H1 (cell line): ENCODE measurements around the gene JOSD1. TPM values are rescaled to one million over a fixed set of nuclear protein-coding genes. Genes with fewer than 3 reads are reported as not detected.

Experiments
- CTCF ChIA-PET: fragments of 300-600 bp; sonication (Branson Sonifier 250); formaldehyde crosslinking; loops from one replicate; lab custom pipeline; 2021; ENCODE audit not compliant: partially characterized antibody; lab: Charles Lee
- POLR2A ChIA-PET: fragments of 300-600 bp; sonication (Branson Sonifier 250); formaldehyde crosslinking; loops from one replicate; lab custom pipeline; 2021; ENCODE audit warnings: inconsistent platforms; ENCODE audit not compliant: partially characterized antibody; lab: Charles Lee
- DNase-seq, 2 experiments: peaks; one replicate each; pipeline versions ENCODE4 v3.0.0 to v3.0.0-alpha.2; 2010 to 2022; ENCODE audit warnings: low spot score in 2 of 2, low read depth in 1 of 2, mixed read lengths in 1 of 2
- FAIRE-seq: peaks from 2 replicates; lab custom pipeline; 2011; peaks lifted over from hg19 to GRCh38; lab: Jason Lieb, UNC
- H2AFZ ChIP-seq: 2 replicates; pipeline ENCODE4 v1.8.1; 2012; ENCODE audit warnings: low read length, inconsistent platforms
- H2AK5ac ChIP-seq: 2 replicates; pipeline ENCODE4 v1.6.1; 2013; ENCODE audit warnings: low read depth, low read length
- H2BK120ac ChIP-seq: replicated peaks from 2 replicates; pipeline ENCODE3; 2013; ENCODE audit warnings: low read depth, low read length, inconsistent platforms
- H2BK12ac ChIP-seq: 2 replicates; pipeline ENCODE4 v1.6.1; 2013; ENCODE audit warnings: low read depth, low read length
- H2BK15ac ChIP-seq: 2 replicates; pipeline ENCODE4 v1.6.1; 2013; ENCODE audit warnings: low read length
- H2BK20ac ChIP-seq: 2 replicates; pipeline ENCODE4 v1.6.1; 2013; ENCODE audit warnings: low read length
- H2BK5ac ChIP-seq: 2 replicates; pipeline ENCODE4 v1.6.1; 2013; ENCODE audit warnings: low read depth, low read length
- H3K14ac ChIP-seq: 2 replicates; pipeline ENCODE4 v1.6.1; 2013; ENCODE audit warnings: inconsistent platforms; ENCODE audit not compliant: insufficient read length
- H3K18ac ChIP-seq: 2 replicates; pipeline ENCODE4 v1.6.1; 2013; ENCODE audit warnings: low read length; ENCODE audit errors: extremely low read depth
- H3K23ac ChIP-seq: 2 replicates; pipeline ENCODE4 v1.6.1; 2013; ENCODE audit warnings: inconsistent platforms; ENCODE audit not compliant: insufficient read length
- H3K23me2 ChIP-seq: 2 replicates; pipeline ENCODE4 v1.6.1; 2013; ENCODE audit warnings: low read depth, low read length
- H3K27ac ChIP-seq: 2 replicates; pipeline ENCODE4 v1.6.1; 2011; ENCODE audit warnings: low read depth, low read length, inconsistent platforms
- H3K27me3 ChIP-seq, 4 experiments: replicated peaks in 1 of 4; 1 replicate in 1 of 4; 2 replicates in 3 of 4; pipeline versions ENCODE4 v1.6.1 to v1.8.1; 2011 to 2013; ENCODE audit warnings: low read length in 3 of 4, mild to moderate bottlenecking in 3 of 4, inconsistent platforms in 2 of 4, mixed read lengths in 2 of 4, moderate library complexity in 1 of 4; ENCODE audit not compliant: control insufficient read depth in 3 of 4, insufficient read depth in 3 of 4; ENCODE audit errors: extremely low read depth in 1 of 4
- H3K36me3 ChIP-seq, 4 experiments: 2 replicates each; pipeline versions ENCODE4 v1.6.1 to v1.8.1; 2011 to 2013; ENCODE audit warnings: mild to moderate bottlenecking in 4 of 4, low read length in 3 of 4, moderate library complexity in 2 of 4, control low read depth in 1 of 4, inconsistent platforms in 1 of 4; ENCODE audit not compliant: insufficient read depth in 4 of 4, control insufficient read depth in 2 of 4
- H3K4ac ChIP-seq: replicated peaks from 2 replicates; pipeline ENCODE3; 2013; ENCODE audit warnings: low read length, low read depth, mixed read lengths, inconsistent platforms; ENCODE audit not compliant: insufficient read length
- H3K4me1 ChIP-seq, 4 experiments: replicated peaks in 1 of 4; 1 replicate in 1 of 4; 2 replicates in 3 of 4; pipeline versions ENCODE4 v1.6.1 to v1.8.1; 2011 to 2013; ENCODE audit warnings: low read length in 3 of 4, inconsistent platforms in 2 of 4, mixed read lengths in 1 of 4; ENCODE audit not compliant: insufficient read depth in 4 of 4, control insufficient read depth in 3 of 4
- H3K4me2 ChIP-seq, 2 experiments: 2 replicates each; pipeline versions ENCODE4 v1.6.1 to v1.8.1; 2011 to 2013; ENCODE audit warnings: low read depth in 2 of 2, low read length in 2 of 2, control low read depth in 1 of 2, inconsistent platforms in 1 of 2, mild to moderate bottlenecking in 1 of 2; ENCODE audit not compliant: insufficient read depth in 1 of 2
- H3K4me3 ChIP-seq, 4 experiments: fragments of 200-600, 300-600 bp in 1 of 4; sonication (generic), shearing (Covaris generic), sonication (Bioruptor Twin) in 1 of 4; 2 replicates each; pipeline versions ENCODE4 v1.5.1 to v1.8.1; 2011 to 2016; ENCODE audit warnings: low read length in 4 of 4, low read depth in 3 of 4, control low read depth in 2 of 4, inconsistent platforms in 2 of 4, mild to moderate bottlenecking in 2 of 4, mixed read lengths in 1 of 4, moderate library complexity in 1 of 4; ENCODE audit not compliant: insufficient read depth in 2 of 4; ENCODE audit errors: extremely low read depth in 1 of 4
- H3K56ac ChIP-seq: replicated peaks from 2 replicates; pipeline ENCODE3; 2013; ENCODE audit warnings: low read depth, mild to moderate bottlenecking, mixed read lengths, low read length, inconsistent platforms; ENCODE audit not compliant: insufficient read length
- H3K79me1 ChIP-seq: 2 replicates; pipeline ENCODE4 v1.6.1; 2013; ENCODE audit warnings: low read depth, low read length, control low read depth
- H3K79me2 ChIP-seq, 2 experiments: 2 replicates each; pipeline versions ENCODE4 v1.6.1 to v1.8.1; 2012 to 2013; ENCODE audit warnings: low read length in 2 of 2, mild to moderate bottlenecking in 2 of 2, inconsistent platforms in 1 of 2; ENCODE audit not compliant: insufficient read depth in 2 of 2, control insufficient read depth in 1 of 2
- H3K9ac ChIP-seq, 4 experiments: replicated peaks in 1 of 4; 1 replicate in 1 of 4; 2 replicates in 3 of 4; pipeline versions ENCODE4 v1.6.1 to v1.8.1; 2011 to 2013; ENCODE audit warnings: low read depth in 3 of 4, low read length in 3 of 4, control low read depth in 2 of 4, mild to moderate bottlenecking in 2 of 4, moderate library complexity in 2 of 4, inconsistent platforms in 1 of 4; ENCODE audit errors: extremely low read depth in 1 of 4
- H3K9me3 ChIP-seq, 2 experiments: 2 replicates each; pipeline versions ENCODE4 v1.6.1 to v1.8.1; 2012 to 2013; ENCODE audit warnings: mild to moderate bottlenecking in 2 of 2, moderate library complexity in 2 of 2, control low read depth in 1 of 2, inconsistent platforms in 1 of 2, low read depth in 1 of 2, low read length in 1 of 2, mixed read lengths in 1 of 2; ENCODE audit not compliant: insufficient read depth in 2 of 2
- H4K20me1 ChIP-seq, 2 experiments: replicated peaks in 1 of 2; 2 replicates each; pipeline versions ENCODE3 to v1.8.1; 2011 to 2013; ENCODE audit warnings: inconsistent platforms in 2 of 2, low read length in 2 of 2, mild to moderate bottlenecking in 1 of 2; ENCODE audit not compliant: insufficient read depth in 2 of 2, control insufficient read depth in 1 of 2
- H4K5ac ChIP-seq: 2 replicates; pipeline ENCODE4 v1.6.1; 2013; ENCODE audit warnings: low read length, low read depth, mixed read lengths, inconsistent platforms; ENCODE audit not compliant: insufficient read length
- H4K8ac ChIP-seq: 2 replicates; pipeline ENCODE4 v1.8.0; 2013; ENCODE audit warnings: mild to moderate bottlenecking, moderate library complexity, low read length, inconsistent platforms; ENCODE audit not compliant: insufficient read depth; ENCODE audit errors: extremely low read depth
- H4K91ac ChIP-seq: replicated peaks from 2 replicates; pipeline ENCODE3; 2013; ENCODE audit warnings: low read length, mixed read lengths, inconsistent platforms; ENCODE audit not compliant: insufficient read length
- CBX5 ChIP-seq: fragments of 300-800, 300-1000 bp; sonication (generic); IDR thresholded peaks from 2 replicates; pipeline ENCODE4 v1.7.1; 2016; ENCODE audit warnings: antibody characterized with exemption, low read length, low read depth
- CBX8 ChIP-seq: fragments of 300-800, 300-1000 bp; sonication (generic); IDR thresholded peaks from 2 replicates; pipeline ENCODE4 v1.7.1; 2016; ENCODE audit warnings: low read depth, low read length, borderline replicate concordance
- RAD21 ChIP-seq, 2 experiments: IDR thresholded peaks in 1 of 2; conservative IDR thresholded peaks in 1 of 2; 2 replicates each; pipeline ENCODE4 v1.6.1; 2011; ENCODE audit warnings: low read depth in 2 of 2, low read length in 2 of 2, improper control_type of control experiment in 1 of 2, inconsistent platforms in 1 of 2, mild to moderate bottlenecking in 1 of 2, moderate library complexity in 1 of 2
- WGBS, 2 experiments: shearing (Covaris generic) in 1 of 2; methylation state at CpG; one replicate each; pipeline versions ENCODE4 v1.1.6 to v1.1.7; 2013 to 2015; ENCODE audit warnings: low lambda C conversion rate in 2 of 2, mixed read lengths in 2 of 2, inconsistent platforms in 1 of 2, low coverage in 1 of 2, missing lambda C conversion rate in 1 of 2; ENCODE audit not compliant: insufficient replicate concordance in 2 of 2, insufficient coverage in 1 of 2, insufficient read length in 1 of 2; ENCODE audit errors: extremely low coverage in 1 of 2, missing lambda C conversion rate in 1 of 2; 5-methylcytosine and 5-hydroxymethylcytosine counted together
- polyA plus RNA-seq, 7 experiments: library from polyadenylated mRNA; depleted of rRNA in 3 of 7; stranded (reverse) in 5 of 7; unstranded in 2 of 7; fragments of >200 nt in 5 of 7; fragments of 200-250 nt in 2 of 7; gene quantifications; 1 replicate in 5 of 7; 2 replicates in 1 of 7; 4 replicates in 1 of 7; pipeline versions ENCODE4 v1.2.1 to v1.2.3, GENCODE V29; 2011 to 2013; ENCODE audit warnings: missing spikeins in 2 of 7, mixed read lengths in 2 of 7
- total RNA-seq: library from RNA; stranded (reverse); fragmentation: NEBNext Ultra II Directional; extraction: Animal tissue kit (Norgen Biotek cat#: 25700); gene quantifications from 2 replicates; pipeline ENCODE4 v1.2.1, GENCODE V29; 2021
- TF ChIP-seq, protein P1 (sequence below), 3 experiments: IDR thresholded peaks; 1 replicate in 2 of 3; 2 replicates in 1 of 3; pipeline versions ENCODE4 v1.5.1 to v1.6.1; 2011; ENCODE audit warnings: low read length in 3 of 3, mild to moderate bottlenecking in 3 of 3, inconsistent platforms in 2 of 3, low read depth in 1 of 3, moderate library complexity in 1 of 3; ENCODE audit not compliant: insufficient read depth in 1 of 3; ENCODE audit errors: control extremely low read depth in 1 of 3

Gene JOSD1
- total and polyA plus RNA-seq, 2 of the 8 experiments (the other 6 are each of a cell fraction or from before 2014, with no cell fraction given), result 18.4 to 20.2 TPM

DNA sequence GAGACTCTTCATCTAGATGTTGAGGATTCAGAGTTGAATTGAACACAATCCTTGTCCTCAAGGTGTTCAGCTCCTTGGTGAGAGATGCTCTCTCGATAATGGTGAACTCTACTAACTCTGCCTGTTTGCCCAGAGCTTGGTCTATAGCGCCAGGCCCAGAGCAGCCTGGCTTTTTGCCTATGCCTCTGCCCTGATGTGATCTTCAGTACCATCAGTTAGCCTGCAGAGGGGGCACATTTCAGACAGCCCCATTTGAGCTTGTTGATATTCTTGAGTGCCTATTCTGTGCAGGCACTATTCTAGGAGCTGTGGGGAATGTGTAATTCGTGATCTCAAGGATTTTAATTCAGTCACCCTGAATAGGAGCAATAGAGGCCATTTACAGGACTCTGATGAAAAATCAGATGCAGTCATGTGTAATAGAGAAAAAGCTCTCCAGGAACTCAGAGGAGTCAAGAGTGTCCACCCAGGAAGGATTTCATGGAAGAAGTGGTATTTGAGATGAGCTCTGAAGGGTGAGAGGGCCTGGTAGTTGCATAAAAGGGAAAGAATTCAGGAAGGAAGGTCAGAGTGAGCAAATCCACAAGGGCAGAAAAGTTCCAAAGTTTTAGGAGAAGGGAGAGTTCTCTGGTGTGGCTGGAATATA is 24.3 kb upstream of the JOSD1 start:
- no peak overlapping the region for H3K4me3 ChIP-seq
- no peak overlapping the region for H2BK12ac ChIP-seq
- no peak overlapping the region for H4K8ac ChIP-seq
- H3K79me2 ChIP-seq, result no peaks in the 10 kb centered on the region
- H2AK5ac ChIP-seq, result no peak overlapping the region
- H2BK120ac ChIP-seq, result no peak overlapping the region
- no peak overlapping the region for H2BK20ac ChIP-seq
- peak; percentile 63 for FAIRE-seq
- 93% methylated on average over 3 of the region's 3 CpGs; no CpG with 5 or more reads in 1 of the 2 experiments for WGBS, 2 experiments
- H3K23ac ChIP-seq, result no peak overlapping the region
- CTCF ChIA-PET, result interaction anchor here (0.7 to 10.8 kb wide), 24 partner anchors 10 to 964 kb away, joined by 3 to 116 read pairs (median 5); partner anchors contain the start of gene GTPBP1
- no peak overlapping the region for H3K4me2 ChIP-seq
- no peak overlapping the region for H3K9ac ChIP-seq
- no peaks in the 10 kb centered on the region for H3K23me2 ChIP-seq
- H3K18ac ChIP-seq, result no peak overlapping the region
- no peak overlapping the region for H2BK15ac ChIP-seq
- no peaks in the 10 kb centered on the region for H3K9me3 ChIP-seq
- DNase-seq, result no peak
- TF ChIP-seq CBX5 (no peak), RAD21 (IDR thresholded peaks at IDR 0.05 in 1 of 2, conservative IDR thresholded peaks at IDR 0.05 in 1 of 2; ENCODE audit: low read depth in 2 of 2, low read length in 2 of 2) (peak in 1 of 2 experiments; percentile 37; a peak in 2 of 4 replicates), CBX8 (no peak)
- TF ChIP-seq, protein P1, sequence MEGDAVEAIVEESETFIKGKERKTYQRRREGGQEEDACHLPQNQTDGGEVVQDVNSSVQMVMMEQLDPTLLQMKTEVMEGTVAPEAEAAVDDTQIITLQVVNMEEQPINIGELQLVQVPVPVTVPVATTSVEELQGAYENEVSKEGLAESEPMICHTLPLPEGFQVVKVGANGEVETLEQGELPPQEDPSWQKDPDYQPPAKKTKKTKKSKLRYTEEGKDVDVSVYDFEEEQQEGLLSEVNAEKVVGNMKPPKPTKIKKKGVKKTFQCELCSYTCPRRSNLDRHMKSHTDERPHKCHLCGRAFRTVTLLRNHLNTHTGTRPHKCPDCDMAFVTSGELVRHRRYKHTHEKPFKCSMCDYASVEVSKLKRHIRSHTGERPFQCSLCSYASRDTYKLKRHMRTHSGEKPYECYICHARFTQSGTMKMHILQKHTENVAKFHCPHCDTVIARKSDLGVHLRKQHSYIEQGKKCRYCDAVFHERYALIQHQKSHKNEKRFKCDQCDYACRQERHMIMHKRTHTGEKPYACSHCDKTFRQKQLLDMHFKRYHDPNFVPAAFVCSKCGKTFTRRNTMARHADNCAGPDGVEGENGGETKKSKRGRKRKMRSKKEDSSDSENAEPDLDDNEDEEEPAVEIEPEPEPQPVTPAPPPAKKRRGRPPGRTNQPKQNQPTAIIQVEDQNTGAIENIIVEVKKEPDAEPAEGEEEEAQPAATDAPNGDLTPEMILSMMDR (IDR thresholded peaks at IDR 0.05; ENCODE audit: control extremely low read depth in 1 of 3, insufficient read depth in 1 of 3, low read depth in 1 of 3, low read length in 3 of 3), result peak; percentile 45 to 72 (median 54)
- H4K91ac ChIP-seq, result no peak overlapping the region
- H4K20me1 ChIP-seq, result peaks cover 7 to 16% of the 10 kb centered on the region in 2 experiments
- peaks cover 24 to 88% (median 72%) of the 10 kb centered on the region in 4 experiments for H3K36me3 ChIP-seq
- H3K27ac ChIP-seq, result no peak overlapping the region
- no peaks in the 10 kb centered on the region for H3K4me1 ChIP-seq
- H3K56ac ChIP-seq, result no peak overlapping the region
- no peak overlapping the region for H4K5ac ChIP-seq
- H3K4ac ChIP-seq, result no peak overlapping the region
- H3K14ac ChIP-seq, result no peak overlapping the region
- POLR2A ChIA-PET, result interaction anchor here (0.6 to 2.2 kb wide), 9 partner anchors 8 to 137 kb away, joined by 3 to 9 read pairs (median 3); partner anchors contain the start of gene GTPBP1
- H3K27me3 ChIP-seq, result no peaks in the 10 kb centered on the region
- no peak overlapping the region for H2BK5ac ChIP-seq
- no peak overlapping the region for H2AFZ ChIP-seq
- no peaks in the 10 kb centered on the region for H3K79me1 ChIP-seq
